NCI-H748 (cell line): ENCODE measurements around the gene RAB11FIP3.

Experiments
- DNase-seq: peaks from one replicate; lab custom pipeline; 2025; ENCODE audit not compliant: unreplicated experiment; lab: John Stamatoyannopoulos, UW

RAB11FIP3 gene

GRCh38 chr16:515175-515938 is 89.9 kb downstream of the RAB11FIP3 start:
- DNase-seq: no peak

- DNase-seq: no peak
Observed at GRCh38 chr16:515939-516226, 90.4 kb downstream of the RAB11FIP3 start.

- no peak for DNase-seq
Observed at GRCh38 chr16:516301-516700, 90.9 kb downstream of the RAB11FIP3 start.

GRCh38 chr16:518858-519257 is 93.4 kb downstream of the RAB11FIP3 start:
- no peak for DNase-seq

GRCh38 chr16:519425-519824 is 94.0 kb downstream of the RAB11FIP3 start:
- DNase-seq: no peak

GRCh38 chr16:519841-520687 is 94.6 kb downstream of the RAB11FIP3 start:
- DNase-seq: no peak

GRCh38 chr16:520847-521246 is 95.4 kb downstream of the RAB11FIP3 start:
- no peak for DNase-seq

- DNase-seq: peak; percentile 27
Observed at GRCh38 chr16:521381-522210, 96.1 kb downstream of the RAB11FIP3 start.

GRCh38 chr16:522320-523096 is 97.1 kb downstream of the RAB11FIP3 start:
- DNase-seq: no peak

GRCh38 chr16:523097-523741 is 97.8 kb downstream of the RAB11FIP3 start:
- no peak for DNase-seq

GRCh38 chr16:524274-525040 is 99.0 kb downstream of the RAB11FIP3 start:
- DNase-seq: no peak

GRCh38 chr16:525123-525519 is 99.7 kb downstream of the RAB11FIP3 start:
- DNase-seq: no peak

- DNase-seq: no peak
Observed at GRCh38 chr16:525520-526180, 100.2 kb downstream of the RAB11FIP3 start.

- peak; percentile 64 for DNase-seq
Observed at GRCh38 chr16:526181-527014, 100.9 kb downstream of the RAB11FIP3 start.

- peak; percentile 91 for DNase-seq
Observed at GRCh38 chr16:527015-527903, 101.8 kb downstream of the RAB11FIP3 start, which contains the start of gene CAPN15. CAPN15 (plus strand) TSS chr16:527712; CDS start chr16:546839, 19,127 bp downstream.

GRCh38 chr16:528111-529011 is 102.9 kb downstream of the RAB11FIP3 start:
- peak; percentile 28 for DNase-seq
